HEK293 (cell line): ENCODE measurements around the gene SLC5A4.

Experiments used
- CTCF ChIA-PET: fragments of 350-600 bp; formaldehyde crosslinking; extraction: SDS; loops from one replicate; lab custom pipeline; 2021; ENCODE audit warnings: antibody characterized with exemption; lab: Yijun Ruan, JAX
- POLR2A ChIA-PET: fragments of 300-600 bp; formaldehyde crosslinking; extraction: SDS; loops from one replicate; lab custom pipeline; 2020; ENCODE audit warnings: antibody characterized with exemption, inconsistent platforms; lab: Yijun Ruan, JAX
- H3K27ac ChIP-seq: fragments of 200-500 bp; sonication (Bioruptor generic); 2 replicates; pipeline ENCODE4 v1.5.1; 2014; ENCODE audit warnings: low read depth, low read length, control low read depth, inconsistent platforms; ENCODE audit errors: extremely low read depth
- H3K36me3 ChIP-seq, 2 experiments: fragments of 200-500 bp in 1 of 2; sonication (Bioruptor generic) in 1 of 2; 1 replicate in 1 of 2; 2 replicates in 1 of 2; pipeline ENCODE4 v1.5.1; 2014 to 2017; ENCODE audit warnings: inconsistent platforms in 2 of 2, low read length in 2 of 2; ENCODE audit not compliant: control insufficient read depth in 2 of 2, insufficient read depth in 1 of 2
- H3K4me1 ChIP-seq: fragments of 200-500 bp; sonication (Bioruptor generic); 2 replicates; pipeline ENCODE4 v1.5.1; 2014; ENCODE audit warnings: mild to moderate bottlenecking, low read length, inconsistent platforms; ENCODE audit not compliant: control insufficient read depth, insufficient read depth
- H3K4me3 ChIP-seq: 2 replicates; pipeline ENCODE4 v1.5.1; 2011; ENCODE audit warnings: low read depth, mild to moderate bottlenecking, control low read depth, low read length, moderate library complexity
- H3K9me3 ChIP-seq: fragments of 200-500 bp; sonication (Bioruptor generic); 2 replicates; pipeline ENCODE4 v1.5.1; 2014; ENCODE audit warnings: low read depth, low read length, inconsistent platforms; ENCODE audit not compliant: control insufficient read depth, insufficient read depth
- BCL11A ChIP-seq: fragments of 450-650 bp; formaldehyde crosslinking; IDR thresholded peaks from 2 replicates; pipeline ENCODE4 v1.5.1; 2016; ENCODE audit warnings: low read depth, missing biosample characterization, missing genetic modification characterization
- HOXC10 ChIP-seq: sonication (generic); formaldehyde crosslinking; IDR thresholded peaks from 2 replicates; pipeline ENCODE4 v1.8.1; 2023; ENCODE audit warnings: mild to moderate bottlenecking, missing genetic modification reagents
- SP2 ChIP-seq: fragments of 450-650 bp; formaldehyde crosslinking; IDR thresholded peaks from 2 replicates; pipeline ENCODE4 v1.5.1; 2016; ENCODE audit warnings: missing biosample characterization, missing genetic modification characterization
- TSHZ1 ChIP-seq: fragments of 450-650 bp; formaldehyde crosslinking; IDR thresholded peaks from 2 replicates; pipeline ENCODE4 v1.5.1; 2016; ENCODE audit warnings: missing biosample characterization, missing genetic modification characterization, borderline replicate concordance
- WT1 ChIP-seq: fragments of 450-650 bp; formaldehyde crosslinking; IDR thresholded peaks from 2 replicates; pipeline ENCODE4 v1.5.1; 2016; ENCODE audit warnings: missing biosample characterization, missing genetic modification characterization
- ZBTB11 ChIP-seq: fragments of 450-650 bp; formaldehyde crosslinking; conservative IDR thresholded peaks from 2 replicates; pipeline ENCODE4 v1.5.1; 2016; ENCODE audit warnings: low read depth, missing biosample characterization, missing genetic modification characterization
- ZBTB26 ChIP-seq: fragments of 450-650 bp; formaldehyde crosslinking; optimal IDR thresholded peaks from 2 replicates; pipeline ENCODE3; 2016; ENCODE audit warnings: missing biosample characterization, mild to moderate bottlenecking, missing genetic modification characterization
- ZBTB8A ChIP-seq: fragments of 450-650 bp; formaldehyde crosslinking; IDR thresholded peaks from 2 replicates; pipeline ENCODE4 v1.5.1; 2016; ENCODE audit warnings: missing biosample characterization, missing genetic modification characterization
- ZFP41 ChIP-seq: fragments of 450-650 bp; formaldehyde crosslinking; IDR thresholded peaks from 2 replicates; pipeline ENCODE4 v1.5.1; 2016; ENCODE audit warnings: missing biosample characterization, missing genetic modification characterization, borderline replicate concordance
- ZNF121 ChIP-seq: fragments of 450-650 bp; formaldehyde crosslinking; IDR thresholded peaks from 2 replicates; pipeline ENCODE4 v1.5.1; 2016; ENCODE audit warnings: missing biosample characterization, missing genetic modification characterization
- ZNF184 ChIP-seq: fragments of 450-650 bp; IDR thresholded peaks from 2 replicates; pipeline ENCODE4 v1.5.1; 2018; ENCODE audit warnings: missing biosample characterization, mild to moderate bottlenecking, missing genetic modification characterization
- ZNF221 ChIP-seq: fragments of 450-650 bp; formaldehyde crosslinking; IDR thresholded peaks from 2 replicates; pipeline ENCODE4 v1.5.1; 2017; ENCODE audit warnings: missing biosample characterization, missing genetic modification characterization, borderline replicate concordance
- ZNF280C ChIP-seq: fragments of 450-650 bp; formaldehyde crosslinking; IDR thresholded peaks from 2 replicates; pipeline ENCODE4 v1.5.1; 2016; ENCODE audit warnings: missing biosample characterization, missing genetic modification characterization
- ZNF341 ChIP-seq: fragments of 450-650 bp; formaldehyde crosslinking; IDR thresholded peaks from 2 replicates; pipeline ENCODE4; 2016; ENCODE audit warnings: low read depth, missing biosample characterization, missing genetic modification characterization
- ZNF416 ChIP-seq: fragments of 450-650 bp; formaldehyde crosslinking; IDR thresholded peaks from 2 replicates; pipeline ENCODE4 v1.5.1; 2016; ENCODE audit warnings: missing biosample characterization, missing genetic modification characterization
- ZNF501 ChIP-seq: fragments of 450-650 bp; formaldehyde crosslinking; IDR thresholded peaks from 2 replicates; pipeline ENCODE4 v1.5.1; 2016; ENCODE audit warnings: missing biosample characterization, missing genetic modification characterization
- ZNF555 ChIP-seq: fragments of 450-650 bp; formaldehyde crosslinking; conservative IDR thresholded peaks from 2 replicates; pipeline ENCODE4 v1.5.1; 2017; ENCODE audit warnings: missing biosample characterization, mild to moderate bottlenecking, missing genetic modification characterization, inconsistent platforms
- ZNF561 ChIP-seq: fragments of 450-650 bp; IDR thresholded peaks from 2 replicates; pipeline ENCODE4 v1.5.1; 2018; ENCODE audit warnings: missing biosample characterization, missing genetic modification characterization, borderline replicate concordance
- ZNF626 ChIP-seq: fragments of 450-650 bp; sonication (Bioruptor Pico); formaldehyde crosslinking; IDR thresholded peaks from 2 replicates; pipeline ENCODE4 v1.5.1; 2018; ENCODE audit warnings: missing biosample characterization, missing genetic modification characterization, inconsistent platforms
- ZSCAN18 ChIP-seq: fragments of 450-650 bp; formaldehyde crosslinking; IDR thresholded peaks from 2 replicates; pipeline ENCODE4 v1.5.1; 2016; ENCODE audit warnings: missing biosample characterization, missing genetic modification characterization

SLC5A4 gene

GRCh38 chr22:32205974-32206773, 49.0 kb downstream of the SLC5A4 start:
- ChIA-PET CTCF (interaction anchor here (0.6 to 1.3 kb wide), 4 partner anchors 9 to 825 kb away, joined by 3 read pairs; no protein-coding TSS in a partner anchor), POLR2A (no interaction called here)
- Histone ChIP-seq H3K4me3 (no peak overlapping the region), H3K36me3 (peaks cover 0 to 22% of the 10 kb centered on the region in 2 experiments; a peak in 1 of 3 replicates), H3K9me3 (no peaks in the 10 kb centered on the region), H3K4me1 (0 out of 2 replicates have a peak, but pooled peaks cover 3% of the 10 kb centered on the region), H3K27ac (no peak overlapping the region)
- no peak for TF ChIP-seq ZNF416 (tag by site-specific recombination)
- no peak for TF ChIP-seq ZNF280C
- no peak for TF ChIP-seq ZNF626 (tag by site-specific recombination)
- TF ChIP-seq ZNF555 (tag by site-specific recombination) = no peak
- TF ChIP-seq ZBTB26 = no peak
- no peak for TF ChIP-seq WT1
- no peak for TF ChIP-seq ZSCAN18 (tag by site-specific recombination)
- TF ChIP-seq ZFP41 (tag by site-specific recombination) = no peak
- no peak for TF ChIP-seq BCL11A (tag by site-specific recombination)

GRCh38 chr22:32204856-32205722, 50.1 kb downstream of the SLC5A4 start, which contains the start of gene RFPL2:
Gene RFPL2 (minus strand): TSS chr22:32205073. CDS start chr22:32202451, 2,622 bp downstream.
- H3K9me3 ChIP-seq = no peaks in the 10 kb centered on the region
- 0 out of 2 replicates have a peak within 1 kb of the TSS, but pooled peaks have one; percentile 16 for H3K27ac ChIP-seq
- H3K4me1 ChIP-seq = 0 out of 2 replicates have a peak, but pooled peaks cover 3% of the 10 kb centered on the region
- peaks cover 0 to 22% of the 10 kb centered on the region in 2 experiments; a peak in 1 of 3 replicates for H3K36me3 ChIP-seq
- H3K4me3 ChIP-seq = peak within 1 kb of the TSS; percentile 34
- ChIA-PET CTCF (interaction anchor here (0.6 to 1.1 kb wide), 8 partner anchors 12 to 826 kb away, joined by 3 to 7 read pairs (median 3); no protein-coding TSS in a partner anchor), POLR2A (no interaction called here)
- TF ChIP-seq ZNF341 (peak; percentile 56), TSHZ1 (tag by site-specific recombination) (no peak), ZBTB11 (no peak), ZNF184 (tag by site-specific recombination) (no peak), ZNF221 (tag by site-specific recombination) (no peak), ZNF561 (tag by site-specific recombination) (no peak), ZBTB8A (tag by site-specific recombination) (no peak), ZNF501 (tag by site-specific recombination) (no peak), HOXC10 (CRISPR knock-in tag) (no peak), SP2 (peak; percentile 16; the same call in 1 of the 2 replicates), ZNF121 (tag by site-specific recombination) (no peak)
